Measurements from ENCODE around the gene SCLY. TPM values are rescaled to one million over a fixed set of nuclear protein-coding genes. Genes with fewer than 3 reads are reported as not detected.

SCLY gene
- polyA plus RNA-seq, 1 experiment = 11.2 TPM

DNA sequence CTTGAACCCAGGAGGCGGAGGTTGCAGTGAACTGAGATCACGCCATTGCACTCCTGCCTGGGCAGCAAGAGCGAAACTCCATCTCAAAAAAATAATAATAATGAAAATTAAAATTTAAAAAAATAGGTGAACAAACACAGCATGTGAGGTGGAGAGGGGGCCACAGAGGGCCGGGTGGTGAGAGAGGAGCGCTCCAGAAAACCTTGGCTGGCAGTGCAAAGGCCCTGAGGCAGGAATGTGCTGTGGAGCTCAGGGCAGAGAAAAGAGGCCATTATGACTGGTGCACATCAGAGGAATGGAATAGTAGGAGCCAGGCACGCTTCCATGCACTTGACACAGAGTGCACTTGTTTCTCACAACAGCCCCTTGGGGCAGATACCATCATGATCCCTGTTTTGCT lies 21.6 kb upstream of the SCLY start:
- POLR2A ChIA-PET = no interaction called here
- Histone ChIP-seq H3K9me3 (ENCODE audit: control insufficient read depth, insufficient read depth, low read length) (no peaks in the 10 kb centered on the region; the same call in 1 of the 2 replicates), H3K4me3 (ENCODE audit: low read depth, low read length) (no peak overlapping the region), H3K27me3 (ENCODE audit: control insufficient read depth, insufficient read depth, low read length) (no peaks in the 10 kb centered on the region), H3K27ac (ENCODE audit: low read depth, low read length) (no peak overlapping the region)
- no peak for DNase-seq (ENCODE audit: low read depth, low spot score)
- TF ChIP-seq, protein P1, sequence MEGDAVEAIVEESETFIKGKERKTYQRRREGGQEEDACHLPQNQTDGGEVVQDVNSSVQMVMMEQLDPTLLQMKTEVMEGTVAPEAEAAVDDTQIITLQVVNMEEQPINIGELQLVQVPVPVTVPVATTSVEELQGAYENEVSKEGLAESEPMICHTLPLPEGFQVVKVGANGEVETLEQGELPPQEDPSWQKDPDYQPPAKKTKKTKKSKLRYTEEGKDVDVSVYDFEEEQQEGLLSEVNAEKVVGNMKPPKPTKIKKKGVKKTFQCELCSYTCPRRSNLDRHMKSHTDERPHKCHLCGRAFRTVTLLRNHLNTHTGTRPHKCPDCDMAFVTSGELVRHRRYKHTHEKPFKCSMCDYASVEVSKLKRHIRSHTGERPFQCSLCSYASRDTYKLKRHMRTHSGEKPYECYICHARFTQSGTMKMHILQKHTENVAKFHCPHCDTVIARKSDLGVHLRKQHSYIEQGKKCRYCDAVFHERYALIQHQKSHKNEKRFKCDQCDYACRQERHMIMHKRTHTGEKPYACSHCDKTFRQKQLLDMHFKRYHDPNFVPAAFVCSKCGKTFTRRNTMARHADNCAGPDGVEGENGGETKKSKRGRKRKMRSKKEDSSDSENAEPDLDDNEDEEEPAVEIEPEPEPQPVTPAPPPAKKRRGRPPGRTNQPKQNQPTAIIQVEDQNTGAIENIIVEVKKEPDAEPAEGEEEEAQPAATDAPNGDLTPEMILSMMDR (IDR thresholded peaks at IDR 0.05; ENCODE audit: low read depth, low read length) = no peak
- CTCF ChIA-PET = no interaction called here

DNA sequence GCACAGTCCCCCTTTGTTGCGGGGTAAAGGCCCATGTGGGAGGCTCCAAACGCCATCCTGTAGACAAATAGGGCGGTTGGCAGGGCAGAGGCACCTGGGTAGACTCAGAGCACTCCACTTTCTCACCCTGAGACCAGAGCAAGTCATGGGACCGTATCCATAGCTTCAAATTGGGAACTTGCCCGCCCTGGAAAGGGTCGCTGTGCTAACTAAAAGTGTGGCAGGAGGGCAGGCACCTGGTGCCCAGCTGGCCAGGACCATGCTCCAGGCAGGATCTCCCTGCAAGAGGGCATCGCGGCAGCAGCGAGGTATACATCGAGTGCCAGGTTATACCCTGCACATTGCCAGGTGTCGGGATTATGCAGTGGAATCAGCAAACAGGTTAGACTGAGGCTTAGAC lies 20.8 kb upstream of the SCLY start:
- Histone ChIP-seq H3K27ac (ENCODE audit: low read depth, low read length) (no peak overlapping the region), H3K4me3 (ENCODE audit: low read depth, low read length) (no peak overlapping the region), H3K9me3 (ENCODE audit: control insufficient read depth, insufficient read depth, low read length) (no peaks in the 10 kb centered on the region; the same call in 1 of the 2 replicates), H3K27me3 (ENCODE audit: control insufficient read depth, insufficient read depth, low read length) (no peaks in the 10 kb centered on the region)
- ChIA-PET POLR2A (no interaction called here), CTCF (no interaction called here)
- DNase-seq (ENCODE audit: low read depth, low spot score) = no peak
- TF ChIP-seq, protein P1 (IDR thresholded peaks at IDR 0.05; ENCODE audit: low read depth, low read length) = no peak

DNA sequence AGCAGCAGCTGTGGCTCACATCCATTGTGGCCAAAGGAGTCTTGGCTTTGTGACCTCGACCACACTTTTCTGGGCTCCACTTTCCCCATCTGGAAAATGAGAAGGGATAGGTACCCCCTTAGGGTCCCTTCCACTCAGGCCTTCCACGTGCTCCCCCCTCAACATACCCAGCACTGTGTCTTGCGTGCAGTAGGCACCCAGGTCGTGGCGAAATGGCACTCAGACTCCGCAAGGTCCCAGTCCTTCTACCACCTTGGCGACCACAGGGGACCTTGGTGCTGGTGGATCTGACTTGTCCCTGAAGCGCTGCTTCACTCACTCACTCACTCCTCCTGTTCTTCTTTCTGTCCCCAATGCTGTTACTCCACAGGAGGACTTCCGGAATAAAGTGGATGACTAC lies 19.9 kb upstream of the SCLY start:
- ChIA-PET POLR2A (no interaction called here), CTCF (no interaction called here)
- no peaks in the 10 kb centered on the region; the same call in 1 of the 2 replicates for H3K9me3 ChIP-seq (ENCODE audit: control insufficient read depth, insufficient read depth, low read length)
- no peaks in the 10 kb centered on the region for H3K27me3 ChIP-seq (ENCODE audit: control insufficient read depth, insufficient read depth, low read length)
- H3K27ac ChIP-seq (ENCODE audit: low read depth, low read length) = no peak overlapping the region
- no peak for DNase-seq (ENCODE audit: low read depth, low spot score)
- no peak overlapping the region for H3K4me3 ChIP-seq (ENCODE audit: low read depth, low read length)
- TF ChIP-seq, protein P1 (IDR thresholded peaks at IDR 0.05; ENCODE audit: low read depth, low read length) = no peak

DNA sequence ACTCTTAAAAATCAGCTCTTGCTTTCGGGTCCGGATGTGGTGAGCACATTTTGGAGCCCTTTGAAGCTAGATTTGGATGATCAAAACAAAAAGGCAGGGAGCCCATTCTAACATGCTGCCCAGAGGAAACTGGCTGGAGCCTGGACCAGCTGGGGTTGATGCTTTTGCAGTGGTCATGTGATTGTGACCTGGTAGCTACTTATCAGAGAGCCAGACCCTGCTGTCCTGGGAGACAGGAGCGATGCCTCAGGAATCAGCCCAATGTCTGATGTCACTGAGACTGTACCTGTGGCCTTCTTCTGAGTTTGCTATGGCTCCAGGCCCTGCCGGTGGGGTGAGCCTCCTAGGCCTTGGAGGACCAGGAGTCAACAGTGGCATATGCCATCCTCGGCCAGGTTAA lies 18.7 kb upstream of the SCLY start:
- H3K9me3 ChIP-seq (ENCODE audit: control insufficient read depth, insufficient read depth, low read length) = no peaks in the 10 kb centered on the region; the same call in 1 of the 2 replicates
- TF ChIP-seq, protein P1 (IDR thresholded peaks at IDR 0.05; ENCODE audit: low read depth, low read length) = no peak
- ChIA-PET CTCF (interaction anchor here (1.0 kb wide), 1 partner anchor 27 kb away, joined by 3 read pairs; no protein-coding TSS in a partner anchor), POLR2A (no interaction called here)
- no peak for DNase-seq (ENCODE audit: low read depth, low spot score)
- H3K27me3 ChIP-seq (ENCODE audit: control insufficient read depth, insufficient read depth, low read length) = no peaks in the 10 kb centered on the region
- H3K4me3 ChIP-seq (ENCODE audit: low read depth, low read length) = no peak overlapping the region
- no peak overlapping the region for H3K27ac ChIP-seq (ENCODE audit: low read depth, low read length)

GRCh38 chr2:238042849-238043584 lies 17.8 kb upstream of the SCLY start:
- ChIA-PET CTCF (interaction anchor here (1.0 kb wide), 1 partner anchor 28 kb away, joined by 3 read pairs; no protein-coding TSS in a partner anchor), POLR2A (no interaction called here)
- no peak overlapping the region for H3K27ac ChIP-seq (ENCODE audit: low read depth, low read length)
- H3K27me3 ChIP-seq (ENCODE audit: control insufficient read depth, insufficient read depth, low read length) = no peaks in the 10 kb centered on the region
- H3K4me3 ChIP-seq (ENCODE audit: low read depth, low read length) = no peak overlapping the region
- H3K9me3 ChIP-seq (ENCODE audit: control insufficient read depth, insufficient read depth, low read length) = peaks cover under 1% of the 10 kb centered on the region; the same call in 1 of the 2 replicates
- DNase-seq (ENCODE audit: low read depth, low spot score) = no peak
- TF ChIP-seq, protein P1 (IDR thresholded peaks at IDR 0.05; ENCODE audit: low read depth, low read length) = no peak
